HG02623 (cell line): Measurements from ENCODE around the gene ZDHHC5.

ENCODE experiments used
- ATAC-seq: cut with Tn5 transposase; IDR thresholded peaks from one replicate; pipeline ENCODE4 v1.9.1; 2021; ENCODE audit warnings: moderate library complexity; ENCODE audit not compliant: unreplicated experiment

ZDHHC5 gene

GRCh38 chr11:57727185-57727584 lies 59.3 kb downstream of the ZDHHC5 start:
- ATAC-seq = no peak

- no peak for ATAC-seq
Observed at GRCh38 chr11:57728829-57729228, 60.9 kb downstream of the ZDHHC5 start.

GRCh38 chr11:57729479-57729878 lies 61.6 kb downstream of the ZDHHC5 start:
- no peak for ATAC-seq

- no peak for ATAC-seq
Observed at GRCh38 chr11:57732661-57733060, 64.7 kb downstream of the ZDHHC5 start.

- ATAC-seq = no peak
Observed at GRCh38 chr11:57735619-57736298, 67.8 kb downstream of the ZDHHC5 start.

- peak; percentile 86 for ATAC-seq
Observed at GRCh38 chr11:57741132-57742086, 73.5 kb downstream of the ZDHHC5 start, which contains the start of gene SELENOH. TSS of gene SELENOH (plus strand) at chr11:57741491. CDS start at chr11:57741596, 105 bp downstream.

- ATAC-seq = no peak
Observed at GRCh38 chr11:57742087-57742452, 74.2 kb downstream of the ZDHHC5 start.

GRCh38 chr11:57744357-57744756 lies 76.4 kb downstream of the ZDHHC5 start:
- ATAC-seq = no peak

- no peak for ATAC-seq
Observed at GRCh38 chr11:57745206-57745605, 77.3 kb downstream of the ZDHHC5 start.

- no peak for ATAC-seq
Observed at GRCh38 chr11:57746920-57747319, 79.0 kb downstream of the ZDHHC5 start.
